Keratinocyte (primary cell): ENCODE data around the gene COMMD9. TPM values are rescaled to one million over a fixed set of nuclear protein-coding genes. Genes with fewer than 3 reads are reported as not detected.
A peak's percentile ranks its signal among the peaks of the same experiment; 100 is the strongest.

Source experiments
- DNase-seq: peaks from one replicate; pipeline ENCODE4 v3.0.0-alpha.2; 2011; ENCODE audit warnings: low read depth, missing footprints, low spot score
- FAIRE-seq: peaks from 2 replicates; lab custom pipeline; 2011; peaks lifted over from hg19 to GRCh38; lab: Jason Lieb, UNC
- H2AFZ ChIP-seq: 2 replicates; pipeline ENCODE4 v1.6.0; 2012; ENCODE audit warnings: low read length, control low read depth, inconsistent platforms; ENCODE audit not compliant: control insufficient read depth
- H3K27ac ChIP-seq: 2 replicates; pipeline ENCODE4 v1.5.1; 2011; ENCODE audit warnings: low read length; ENCODE audit not compliant: control insufficient read depth, insufficient read depth
- H3K27me3 ChIP-seq: 3 replicates; pipeline ENCODE4 v1.6.0; 2011; ENCODE audit warnings: low read length; ENCODE audit not compliant: control insufficient read depth, insufficient read depth; ENCODE audit errors: extremely low read depth
- H3K36me3 ChIP-seq, 2 experiments: 2 replicates in 1 of 2; 3 replicates in 1 of 2; pipeline ENCODE4 v1.5.1; 2011; ENCODE audit warnings: low read length in 2 of 2, mild to moderate bottlenecking in 1 of 2; ENCODE audit not compliant: control insufficient read depth in 2 of 2, insufficient read depth in 2 of 2; ENCODE audit errors: extremely low read depth in 1 of 2
- H3K4me1 ChIP-seq: 3 replicates; pipeline ENCODE4 v1.5.1; 2011; ENCODE audit warnings: low read length; ENCODE audit not compliant: control insufficient read depth, insufficient read depth; ENCODE audit errors: extremely low read depth
- H3K4me2 ChIP-seq: 3 replicates; pipeline ENCODE4 v1.6.0; 2011; ENCODE audit warnings: low read depth, low read length; ENCODE audit not compliant: control insufficient read depth, insufficient read depth; ENCODE audit errors: extremely low read depth
- H3K4me3 ChIP-seq, 3 experiments: fragments of 200-600 bp in 1 of 3; sonication (generic) in 1 of 3; 2 replicates in 2 of 3; 3 replicates in 1 of 3; pipeline ENCODE4 v1.5.1; 2011 to 2016; ENCODE audit warnings: low read length in 3 of 3, mild to moderate bottlenecking in 3 of 3, control low read depth in 2 of 3, inconsistent platforms in 1 of 3, low read depth in 1 of 3, mixed read lengths in 1 of 3, mixed run types in 1 of 3, moderate library complexity in 1 of 3; ENCODE audit not compliant: control insufficient read depth in 2 of 3, insufficient read depth in 2 of 3; ENCODE audit errors: extremely low read depth in 1 of 3
- H3K79me2 ChIP-seq: 2 replicates; pipeline ENCODE4 v1.6.0; 2012; ENCODE audit warnings: low read length; ENCODE audit not compliant: control insufficient read depth, insufficient read depth
- H3K9ac ChIP-seq: 3 replicates; pipeline ENCODE4 v1.6.0; 2011; ENCODE audit warnings: low read length; ENCODE audit not compliant: control insufficient read depth, insufficient read depth; ENCODE audit errors: extremely low read depth
- H3K9me1 ChIP-seq: 3 replicates; pipeline ENCODE4 v1.6.0; 2011; ENCODE audit warnings: low read length; ENCODE audit not compliant: control insufficient read depth, insufficient read depth; ENCODE audit errors: extremely low read depth
- H3K9me3 ChIP-seq: 2 replicates; pipeline ENCODE4 v1.5.1; 2012; ENCODE audit warnings: low read depth, low read length; ENCODE audit not compliant: control insufficient read depth
- H4K20me1 ChIP-seq: 3 replicates; pipeline ENCODE4 v1.6.0; 2011; ENCODE audit warnings: low read length; ENCODE audit not compliant: control insufficient read depth, insufficient read depth; ENCODE audit errors: extremely low read depth
- CTCF ChIP-seq, 3 experiments: IDR thresholded peaks in 1 of 3; conservative IDR thresholded peaks in 1 of 3; optimal IDR thresholded peaks in 1 of 3; 2 replicates in 2 of 3; 3 replicates in 1 of 3; pipeline versions ENCODE3 to v1.5.1; 2011; ENCODE audit warnings: low read length in 3 of 3, mild to moderate bottlenecking in 3 of 3, moderate library complexity in 2 of 3, control low read depth in 1 of 3, inconsistent platforms in 1 of 3; ENCODE audit not compliant: insufficient read depth in 2 of 3; ENCODE audit errors: extremely low read depth in 1 of 3
- EZH2 ChIP-seq: IDR thresholded peaks from one replicate; pipeline ENCODE4 v1.6.1; 2012; ENCODE audit warnings: inconsistent platforms, mild to moderate bottlenecking, low read length, moderate library complexity
- dilution Hi-C: fragments of 300-500 bp; cut with MboI; formaldehyde crosslinking; loops from one replicate; pipeline ENCODE4 v1.7.0; 2020; ENCODE audit warnings: low sequenced_read_pairs; ENCODE audit not compliant: extremely low pct_ligation_motif_present
- polyA plus RNA-seq, 5 experiments: library from polyadenylated mRNA; depleted of rRNA in 3 of 5; stranded (reverse) in 3 of 5; stranded (forward) in 1 of 5; unstranded in 1 of 5; fragments of >200 nt; gene quantifications; 1 replicate in 1 of 5; 2 replicates in 3 of 5; 3 replicates in 1 of 5; pipeline versions ENCODE4 v1.2.1 to v1.2.3, GENCODE V29; 2011 to 2012; ENCODE audit warnings: missing spikeins in 2 of 5, low read depth in 1 of 5, low replicate concordance in 1 of 5

Gene COMMD9
- polyA plus RNA-seq, 1 donor (not counting 4 experiments of a cell fraction or from before 2014, with no cell fraction given) = 52.6 TPM

- Histone ChIP-seq H3K27ac (peak overlapping the region; percentile 19), H3K4me1 (peaks cover 37% of the 10 kb centered on the region), H3K9me3 (peaks cover 2% of the 10 kb centered on the region), H3K4me2 (peak overlapping the region; percentile 4), H3K9me1 (no peaks in the 10 kb centered on the region), H3K4me3 (no peak overlapping the region), H4K20me1 (no peaks in the 10 kb centered on the region), H3K79me2 (no peaks in the 10 kb centered on the region), H2AFZ (no peak overlapping the region), H3K9ac (no peak overlapping the region), H3K27me3 (no peaks in the 10 kb centered on the region), H3K36me3 (no peaks in the 10 kb centered on the region)
- FAIRE-seq (peak; percentile 96), DNase-seq (no peak)
- dilution Hi-C loops = no loop called here
- TF ChIP-seq CTCF (optimal IDR thresholded peaks at IDR 0.05 in 1 of 3, IDR thresholded peaks at IDR 0.05 in 1 of 3, conservative IDR thresholded peaks at IDR 0.05 in 1 of 3; ENCODE audit: extremely low read depth in 1 of 3, insufficient read depth in 2 of 3, low read length in 3 of 3) (no peak), EZH2 (no peak)
Measured at GRCh38 chr11:36254713-36255112, 34.5 kb downstream of the COMMD9 start.

GRCh38 chr11:36253238-36253637, 36.0 kb downstream of the COMMD9 start:
- Histone ChIP-seq H3K27me3 (no peaks in the 10 kb centered on the region), H3K9me3 (peaks cover 2% of the 10 kb centered on the region), H3K36me3 (no peaks in the 10 kb centered on the region), H3K9ac (no peak overlapping the region), H3K9me1 (no peaks in the 10 kb centered on the region), H3K27ac (no peak overlapping the region), H4K20me1 (no peaks in the 10 kb centered on the region), H3K4me2 (no peak overlapping the region), H3K4me1 (peaks cover 45% of the 10 kb centered on the region), H3K79me2 (no peaks in the 10 kb centered on the region), H2AFZ (no peak overlapping the region), H3K4me3 (no peak overlapping the region)
- DNase-seq (no peak), FAIRE-seq (no peak)
- TF ChIP-seq CTCF (optimal IDR thresholded peaks at IDR 0.05 in 1 of 3, IDR thresholded peaks at IDR 0.05 in 1 of 3, conservative IDR thresholded peaks at IDR 0.05 in 1 of 3; ENCODE audit: extremely low read depth in 1 of 3, insufficient read depth in 2 of 3, low read length in 3 of 3) = no peak
- no peak for TF ChIP-seq EZH2
- dilution Hi-C loops = no loop called here
